Sigmoid colon (tissue), 7 donors: Measurements from ENCODE around the gene FCHSD2. TPM values are rescaled to one million over a fixed set of nuclear protein-coding genes. Genes with fewer than 3 reads are reported as not detected.
"Not testable (repeated sequence)": the region's sequence is repeated elsewhere in the genome, so short reads cannot be mapped to it uniquely, and the experiment has no call there.

Source experiments
- DNase-seq: peaks from one replicate; pipeline ENCODE4 v3.0.0-alpha.2; 2019
- H3K27ac ChIP-seq, 4 donors: fragments of 200-600 bp; sonication (generic); one replicate each; pipeline ENCODE4 v1.5.1; 2016 to 2019; ENCODE audit warnings: mild to moderate bottlenecking in 1 of 4
- H3K27me3 ChIP-seq, 3 donors: fragments of 200-600 bp; sonication (generic); one replicate each; pipeline ENCODE4 v1.5.1; 2019; ENCODE audit warnings: mild to moderate bottlenecking in 1 of 3
- H3K36me3 ChIP-seq, 4 donors: fragments of 200-600 bp; sonication (generic); one replicate each; pipeline ENCODE4 v1.5.1; 2016 to 2019
- H3K4me1 ChIP-seq, 4 donors: fragments of 200-600 bp; sonication (generic); one replicate each; pipeline ENCODE4 v1.5.1; 2017 to 2019
- H3K4me3 ChIP-seq, 4 donors: fragments of 200-600 bp; sonication (generic); one replicate each; pipeline ENCODE4 v1.5.1; 2017 to 2019; ENCODE audit warnings: mild to moderate bottlenecking in 2 of 4, moderate library complexity in 1 of 4
- H3K9me3 ChIP-seq, 4 donors: fragments of 200-600 bp in 3 of 4; sonication (generic) in 3 of 4; one replicate each; pipeline versions ENCODE4 v1.5.1 to v1.6.1; 2013 to 2019
- CTCF ChIP-seq, 4 experiments: fragments of 450-650 bp in 3 of 4; fragments of 200-600 bp in 1 of 4; IDR thresholded peaks; one replicate each; pipeline ENCODE4 v1.5.1; 2016 to 2019; ENCODE audit warnings: antibody characterized with exemption in 4 of 4, mild to moderate bottlenecking in 3 of 4, moderate library complexity in 2 of 4
- EP300 ChIP-seq, 4 donors: sonication (generic); formaldehyde crosslinking; IDR thresholded peaks; one replicate each; pipeline ENCODE4 v1.6.1; 2017; ENCODE audit warnings: antibody characterized with exemption in 4 of 4
- POLR2A ChIP-seq, 2 donors: fragments of 450-650 bp; IDR thresholded peaks; one replicate each; pipeline ENCODE4 v1.6.1; 2016; ENCODE audit warnings: antibody characterized with exemption in 2 of 2, mild to moderate bottlenecking in 2 of 2, moderate library complexity in 2 of 2
- POLR2AphosphoS5 ChIP-seq, 4 donors: sonication (generic); formaldehyde crosslinking; IDR thresholded peaks; one replicate each; pipeline ENCODE4 v1.6.1; 2017; ENCODE audit warnings: antibody characterized with exemption in 4 of 4
- WGBS, 2 donors: extraction: QIAGEN DNeasy Blood & Tissue Kit; methylation state at CpG; one replicate each; pipeline ENCODE4 v1.1.7; 2013; 5-methylcytosine and 5-hydroxymethylcytosine counted together
- intact Hi-C: fragments of 100-400 bp; cut with DNase I; formaldehyde crosslinking; loops from one replicate; pipeline ENCODE4 v1.15.1; 2023
- polyA plus RNA-seq, 3 donors: library from polyadenylated mRNA; stranded (reverse); fragments of 200-250 nt; gene quantifications; one replicate each; pipeline ENCODE4 v1.2.3, GENCODE V29; 2013
- total RNA-seq, 4 donors: library from RNA; depleted of rRNA; stranded (reverse); fragments of >200 nt; gene quantifications; one replicate each; pipeline ENCODE4 v1.1.0, GENCODE V29; 2016
- donor health status: healthy with polysubstance abuse.
- donor health status: Bipolar disorder and iron deficiency.
- donor health status: healthy.

FCHSD2 gene
- total and polyA plus RNA-seq, 7 donors, result 6.9 to 36.3 (median 18.6) TPM

- Histone ChIP-seq H3K36me3 (peaks cover 0 to 15% (median 2%) of the 10 kb centered on the region in 4 donors), H3K4me1 (peaks cover 0 to 5% (median 3%) of the 10 kb centered on the region in 4 donors), H3K9me3 (no peaks in the 10 kb centered on the region), H3K27me3 (no peaks in the 10 kb centered on the region), H3K27ac (peak overlapping the region in 3 of 4 donors; percentile 23 to 37 (median 32)), H3K4me3 (no peak overlapping the region)
- TF ChIP-seq CTCF (IDR thresholded peaks at IDR 0.05) (no peak), EP300 (IDR thresholded peaks at IDR 0.05) (no peak), POLR2A (IDR thresholded peaks at IDR 0.05) (no peak), POLR2AphosphoS5 (IDR thresholded peaks at IDR 0.05) (no peak)
- intact Hi-C loops, result no loop called here
- 60 to 81% methylated on average over 5 of the region's 5 CpGs for WGBS, 2 donors
- DNase-seq, result no peak
These were observed 335.0 kb downstream of the FCHSD2 start for GRCh38 chr11:72807021-72807693.

- 94% methylated on average over 1 of the region's 1 CpG for WGBS, 2 donors
- H3K27me3 ChIP-seq, H3K9me3 ChIP-seq, H3K27ac ChIP-seq, H3K4me1 ChIP-seq, DNase-seq, H3K4me3 ChIP-seq, intact Hi-C loops: not testable (repeated sequence)
- peaks cover 0 to 15% (median 2%) of the 10 kb centered on the region in 4 donors for H3K36me3 ChIP-seq
These were observed 335.7 kb downstream of the FCHSD2 start for GRCh38 chr11:72806378-72806777.

GRCh38 chr11:72805216-72805615 is 336.9 kb downstream of the FCHSD2 start:
- Histone ChIP-seq H3K9me3 (no peaks in the 10 kb centered on the region), H3K27ac (no peak overlapping the region), H3K4me1 (no peaks in the 10 kb centered on the region), H3K27me3 (no peaks in the 10 kb centered on the region), H3K4me3 (no peak overlapping the region), H3K36me3 (peaks cover 0 to 15% (median 2%) of the 10 kb centered on the region in 4 donors)
- WGBS, 2 donors, result 79 to 82% methylated on average over 6 of the region's 6 CpGs
- TF ChIP-seq POLR2AphosphoS5 (IDR thresholded peaks at IDR 0.05) (no peak), EP300 (IDR thresholded peaks at IDR 0.05) (no peak), POLR2A (IDR thresholded peaks at IDR 0.05) (no peak), CTCF (IDR thresholded peaks at IDR 0.05) (no peak)
- intact Hi-C loops, result no loop called here
- no peak for DNase-seq

DNA sequence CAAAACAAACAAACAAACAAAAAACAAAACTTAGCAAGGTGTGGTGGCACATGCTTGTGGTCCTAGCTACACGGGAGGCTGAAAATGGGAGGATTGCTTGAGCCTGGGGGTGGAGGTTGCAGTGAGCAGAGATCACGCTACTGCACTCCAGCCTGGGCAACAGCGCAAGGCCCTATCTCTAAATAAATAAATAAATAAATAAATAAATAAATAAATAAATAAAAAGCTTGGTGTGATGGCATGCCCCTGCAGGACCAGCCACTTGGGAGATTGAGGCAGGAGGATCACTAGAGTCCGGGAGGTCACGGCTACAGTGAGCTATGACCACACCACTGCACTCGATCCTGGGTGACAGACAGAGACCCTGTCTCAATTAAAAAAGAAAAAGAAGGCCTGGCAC is 339.3 kb downstream of the FCHSD2 start:
- TF ChIP-seq POLR2A (IDR thresholded peaks at IDR 0.05) (no peak), EP300 (IDR thresholded peaks at IDR 0.05) (no peak), CTCF (IDR thresholded peaks at IDR 0.05) (no peak), POLR2AphosphoS5 (IDR thresholded peaks at IDR 0.05) (no peak)
- no peaks in the 10 kb centered on the region for H3K9me3 ChIP-seq
- H3K27ac ChIP-seq, result no peak overlapping the region
- no peaks in the 10 kb centered on the region for H3K36me3 ChIP-seq
- DNase-seq, result no peak
- H3K4me3 ChIP-seq, result no peak overlapping the region
- H3K27me3 ChIP-seq, result no peaks in the 10 kb centered on the region
- no peaks in the 10 kb centered on the region for H3K4me1 ChIP-seq
- intact Hi-C loops, result no loop called here
- WGBS, 2 donors, result 88 to 99% methylated on average over 6 of the region's 6 CpGs

GRCh38 chr11:72799441-72799840 is 342.7 kb downstream of the FCHSD2 start:
- peaks cover 0 to 5% (median 3%) of the 10 kb centered on the region in 4 donors for H3K4me1 ChIP-seq
- no peak overlapping the region for H3K27ac ChIP-seq
- no peaks in the 10 kb centered on the region for H3K9me3 ChIP-seq
- no peak for DNase-seq
- WGBS, 2 donors, result 65 to 77% methylated on average over 4 of the region's 4 CpGs
- TF ChIP-seq POLR2A (IDR thresholded peaks at IDR 0.05), result no peak
- TF ChIP-seq POLR2AphosphoS5 (IDR thresholded peaks at IDR 0.05), result no peak
- no peak for TF ChIP-seq EP300 (IDR thresholded peaks at IDR 0.05)
- no peak for TF ChIP-seq CTCF (IDR thresholded peaks at IDR 0.05)
- no peak overlapping the region for H3K4me3 ChIP-seq
- intact Hi-C loops, result loop anchor here (10.0 kb wide), 1 partner anchor 215 kb away; no protein-coding TSS in a partner anchor
- H3K27me3 ChIP-seq, result no peaks in the 10 kb centered on the region
- H3K36me3 ChIP-seq, result no peaks in the 10 kb centered on the region
